ELR (cell line): ENCODE data around the gene OXA1L.
"Not testable (repeated sequence)": the region's sequence is repeated elsewhere in the genome, so short reads cannot be mapped to it uniquely, and the experiment has no call there.

ENCODE experiments used
- DNase-seq: peaks from one replicate; pipeline ENCODE4 v3.0.0-alpha.2; 2015; ENCODE audit warnings: low read depth

The OXA1L gene

DNA sequence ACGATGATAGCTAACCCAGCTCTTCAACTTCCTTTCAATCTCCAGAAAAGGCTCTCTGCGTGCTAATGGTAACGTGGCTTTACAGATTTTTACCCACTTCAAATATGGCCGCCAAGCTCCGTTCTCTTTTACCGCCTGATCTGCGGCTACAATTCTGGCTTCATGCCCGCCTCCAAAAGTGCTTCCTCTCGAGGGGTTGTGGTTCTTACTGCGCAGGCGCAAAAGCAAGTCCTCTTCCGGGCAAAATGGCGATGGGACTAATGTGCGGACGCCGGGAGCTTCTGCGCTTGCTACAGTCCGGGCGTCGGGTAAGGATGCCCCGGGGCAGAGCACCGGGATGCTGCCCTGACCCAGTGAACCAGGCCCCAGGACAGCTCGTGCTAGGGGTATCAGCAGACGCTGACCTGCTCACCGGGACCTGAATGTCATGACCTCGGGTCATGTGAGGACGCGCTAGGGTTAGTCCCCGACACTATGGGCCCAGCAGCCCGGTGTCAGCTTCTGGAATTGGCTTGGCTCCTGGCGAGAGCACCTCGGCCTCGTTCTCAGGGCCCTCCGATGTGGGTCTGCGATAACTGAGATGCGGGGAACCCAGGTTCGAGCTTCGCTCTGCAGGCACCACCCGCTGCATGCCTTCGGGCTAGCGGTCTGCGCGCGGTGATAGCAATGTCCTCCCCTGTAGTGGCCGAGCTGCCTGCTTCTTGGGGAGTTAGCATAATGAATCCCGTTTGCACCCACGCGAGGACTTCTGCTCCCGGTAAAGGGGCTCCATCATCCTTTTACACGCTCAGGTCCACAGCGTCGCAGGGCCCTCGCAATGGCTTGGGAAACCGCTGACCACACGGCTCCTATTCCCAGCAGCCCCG is at the start of gene OXA1L:
TSS of gene OXA1L (plus strand) at position 232 of the 866 bp plus-strand sequence. CDS start at position 246, 14 bp downstream.
- DNase-seq: peak; percentile 98

DNA sequence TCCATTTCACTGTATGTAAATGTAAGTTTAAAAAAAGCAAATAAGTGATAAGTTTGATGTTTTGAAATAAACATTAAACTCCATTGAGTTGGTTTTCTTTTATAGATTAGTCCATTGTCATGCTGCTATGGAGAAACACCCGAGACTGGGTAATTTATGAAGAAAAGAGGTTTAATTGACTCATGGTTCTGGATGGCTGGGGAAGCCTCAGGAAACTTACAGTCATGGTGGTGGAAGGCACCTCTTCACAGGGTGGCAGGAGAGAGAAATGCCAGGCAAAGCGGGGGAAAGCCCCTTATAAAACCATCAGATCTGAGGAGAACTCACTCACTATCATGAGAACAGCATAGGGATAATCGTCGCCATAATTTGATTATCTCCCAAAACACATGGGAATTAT is 48.4 kb upstream of the OXA1L start:
- DNase-seq: no peak

DNA sequence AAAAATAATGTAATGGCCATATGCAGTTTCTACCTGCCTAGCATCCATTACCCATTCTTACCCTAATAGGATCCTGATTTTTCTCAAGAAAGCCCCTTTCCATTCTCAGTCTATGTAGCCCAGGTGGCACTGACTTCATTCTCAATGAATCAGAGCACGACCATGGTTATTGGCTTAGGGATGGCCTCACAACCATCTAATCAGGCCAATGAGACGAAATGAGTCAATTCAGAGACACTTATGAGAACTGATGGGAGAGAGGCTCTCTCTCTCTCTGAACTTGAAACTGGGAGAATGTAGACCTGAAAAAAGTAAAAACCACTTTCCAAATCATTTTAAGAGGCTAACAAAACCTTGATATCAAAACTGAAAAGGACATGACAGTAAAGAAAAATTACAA is 45.3 kb upstream of the OXA1L start:
- DNase-seq: no peak

DNA sequence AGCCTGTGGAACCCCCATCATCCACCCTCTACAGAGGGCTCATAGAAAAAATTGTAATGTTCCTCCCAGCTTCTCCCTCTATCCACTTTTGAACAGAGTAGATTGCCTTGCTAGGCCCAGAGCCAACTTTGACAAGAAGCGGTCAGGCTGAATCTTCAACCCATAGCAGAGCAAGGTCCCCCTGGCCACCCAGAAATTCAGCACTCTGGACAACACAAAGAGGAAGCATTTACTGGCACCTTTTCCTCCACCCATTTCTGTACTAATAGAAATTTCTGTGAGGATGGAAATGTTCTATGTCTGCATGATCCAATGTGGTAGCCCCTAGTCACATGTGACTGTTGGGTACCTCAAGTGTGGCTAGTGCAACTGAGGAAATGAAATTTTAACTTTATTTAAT is 42.7 kb upstream of the OXA1L start:
- no peak for DNase-seq

DNA sequence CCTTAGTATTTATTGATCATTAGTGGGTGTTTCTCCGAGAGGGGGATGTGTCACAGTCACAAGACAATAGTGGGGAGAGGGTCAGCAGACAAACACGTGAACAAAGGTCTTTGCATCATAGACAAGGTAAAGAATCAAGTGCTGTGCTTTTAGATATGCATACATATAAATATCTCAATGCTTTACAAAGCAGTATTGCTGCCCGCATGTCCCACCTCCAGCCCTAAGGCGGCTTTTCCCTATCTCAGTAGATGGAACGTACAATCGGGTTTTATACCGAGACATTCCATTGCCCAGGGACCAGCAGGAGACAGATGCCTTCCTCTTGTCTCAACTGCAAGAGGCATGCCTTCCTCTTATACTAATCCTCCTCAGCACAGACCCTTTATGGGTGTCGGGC is 41.6 kb upstream of the OXA1L start:
- DNase-seq: not testable (repeated sequence)

DNA sequence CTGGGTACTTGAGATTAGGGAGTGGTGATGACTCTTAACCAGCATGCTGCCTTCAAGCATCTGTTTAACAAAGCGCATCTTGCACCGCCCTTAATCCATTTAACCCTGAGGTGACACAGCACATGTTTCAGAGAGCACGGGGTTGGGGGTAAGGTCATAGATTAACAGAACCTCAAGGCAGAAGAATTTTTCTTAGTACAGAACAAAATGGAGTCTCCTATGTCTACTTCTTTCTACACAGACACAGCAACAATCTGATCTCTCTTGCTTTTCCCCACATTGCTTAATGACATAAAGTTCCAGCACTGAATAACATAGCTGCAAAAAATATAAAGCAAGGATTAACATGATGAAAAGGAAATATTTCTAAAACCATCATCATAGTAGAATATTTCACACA is 41.1 kb upstream of the OXA1L start:
- not testable (repeated sequence) for DNase-seq

DNA sequence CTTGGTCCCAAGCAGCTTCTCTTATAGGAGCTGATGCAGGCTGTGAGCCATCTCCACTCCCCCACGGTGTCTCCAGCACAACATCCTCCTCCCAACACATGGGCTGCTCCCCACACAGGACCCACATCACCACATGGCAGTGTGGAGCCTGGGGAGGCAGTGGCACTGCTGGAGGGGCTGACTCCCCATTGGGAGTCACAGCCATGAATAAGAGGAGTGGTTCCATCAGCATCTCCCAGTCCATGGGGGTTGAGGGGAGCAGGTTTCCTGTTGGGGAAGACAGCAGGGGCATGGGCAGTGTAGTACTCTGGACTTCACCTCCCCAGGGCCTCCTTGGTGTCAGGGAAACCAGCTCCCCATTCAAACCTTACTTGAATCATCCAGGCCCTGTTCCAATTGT is 40.5 kb upstream of the OXA1L start:
- DNase-seq: no peak

DNA sequence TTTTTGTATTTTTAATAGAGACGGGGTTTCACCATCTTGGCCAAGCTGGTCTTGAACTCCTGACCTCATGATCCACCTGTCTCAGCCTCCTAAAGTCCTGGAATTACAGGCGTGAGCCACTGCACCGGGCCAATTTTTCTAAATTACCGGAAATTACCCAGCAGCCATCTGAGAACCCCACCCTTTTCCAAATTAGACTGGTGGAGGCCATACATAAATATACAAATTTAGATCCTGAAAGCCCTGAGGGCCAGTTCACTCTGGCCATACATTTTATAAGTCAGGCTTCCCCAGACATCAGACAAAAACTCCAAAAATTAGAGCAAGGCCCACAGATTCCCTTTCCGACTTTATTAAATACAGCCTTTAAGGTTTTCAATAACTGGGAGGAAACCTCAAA is 34.4 kb upstream of the OXA1L start:
- not testable (repeated sequence) for DNase-seq

DNA sequence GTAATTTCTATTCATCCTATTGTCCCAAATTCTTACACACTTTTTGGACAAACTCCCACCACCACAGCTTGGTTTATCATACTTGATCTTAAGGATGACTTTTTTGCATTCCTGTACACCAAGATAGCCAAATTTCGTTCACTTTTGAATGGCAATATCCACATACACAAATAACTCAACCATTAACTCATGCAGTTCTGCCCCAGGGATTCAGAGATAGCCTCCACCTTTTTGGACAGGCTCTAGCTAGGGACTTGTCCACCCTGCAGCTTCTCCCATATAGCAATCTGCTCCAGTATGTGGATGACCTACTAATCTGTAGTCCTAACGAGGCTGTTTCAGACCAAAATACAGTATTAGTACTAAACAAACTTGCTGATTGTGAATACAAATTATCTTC is 32.7 kb upstream of the OXA1L start:
- DNase-seq: no peak

DNA sequence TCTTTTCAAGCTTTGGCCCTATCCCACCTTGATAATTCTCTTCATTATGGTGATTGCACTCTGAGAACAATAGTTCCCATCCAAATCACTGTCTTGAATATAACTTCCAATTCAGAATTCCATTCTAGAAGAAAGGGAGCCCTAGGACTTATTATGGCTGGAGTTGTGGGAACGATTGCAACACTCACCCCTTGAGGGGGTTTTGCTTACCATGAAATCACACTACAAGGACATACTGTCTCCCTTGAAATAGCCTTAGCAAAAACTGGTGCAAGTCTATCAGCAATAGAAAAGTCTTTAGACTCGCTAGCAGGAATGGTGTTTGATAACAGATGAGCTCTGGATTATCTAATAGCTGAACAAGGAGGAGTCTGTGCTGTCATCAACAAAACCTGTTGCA is 31.4 kb upstream of the OXA1L start:
- no peak for DNase-seq

DNA sequence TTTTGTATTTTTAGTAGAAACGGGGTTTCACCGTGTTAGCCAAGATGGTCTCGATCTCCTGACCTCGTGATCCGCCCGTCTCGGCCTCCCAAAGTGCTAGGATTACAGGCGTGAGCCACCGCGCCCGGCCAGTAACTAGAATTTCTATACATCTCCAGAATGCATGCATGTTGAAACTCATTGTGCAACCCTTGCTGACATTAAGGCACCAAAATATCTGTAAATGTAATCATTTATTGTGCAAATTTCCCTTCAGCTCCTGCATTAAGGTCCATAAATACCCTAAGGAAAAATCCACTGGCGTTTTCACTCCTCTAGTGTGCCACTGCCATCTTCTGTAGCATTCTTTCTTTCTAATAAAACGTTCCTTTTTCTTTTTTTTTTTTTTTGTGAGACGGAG is 30.1 kb upstream of the OXA1L start:
- not testable (repeated sequence) for DNase-seq

DNA sequence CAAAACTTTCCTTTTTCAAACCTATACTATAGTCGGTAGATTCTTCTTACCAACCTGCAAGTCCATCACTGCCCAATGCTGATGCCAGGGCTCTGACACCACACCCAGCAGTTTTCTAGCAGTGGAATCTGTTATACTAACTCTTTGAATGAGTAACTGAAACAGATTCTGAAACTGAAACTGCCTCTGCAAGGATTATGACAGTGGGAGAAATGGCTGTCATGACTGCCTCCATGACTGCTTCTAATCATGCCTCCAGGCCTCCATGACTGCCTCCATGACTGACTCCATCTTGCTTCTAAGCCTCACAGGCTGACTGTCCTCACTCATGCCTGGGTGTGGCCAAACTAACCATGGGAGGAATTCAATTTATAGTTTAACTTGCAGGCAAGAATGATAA is 29.4 kb upstream of the OXA1L start:
- peak; percentile 17 for DNase-seq

DNA sequence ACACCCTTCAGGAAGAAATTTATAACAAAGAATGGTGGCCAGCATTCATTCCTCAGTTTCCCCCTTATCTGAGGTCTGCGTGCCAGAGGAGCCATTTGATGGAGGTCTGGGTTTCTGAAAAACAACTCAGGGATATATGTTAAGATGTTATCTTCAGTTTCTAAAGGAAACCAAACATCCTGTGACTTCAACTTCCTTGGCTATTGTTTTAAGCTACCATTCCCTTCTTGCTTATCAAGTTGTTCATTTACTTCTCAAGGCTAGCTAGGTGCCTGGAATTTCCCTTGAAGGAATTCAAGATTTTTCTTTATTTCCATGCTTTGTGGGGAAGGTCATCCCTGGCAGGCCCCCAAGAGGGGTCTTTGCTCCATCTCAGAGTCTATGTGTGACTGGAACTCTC is 27.1 kb upstream of the OXA1L start:
- DNase-seq: no peak

DNA sequence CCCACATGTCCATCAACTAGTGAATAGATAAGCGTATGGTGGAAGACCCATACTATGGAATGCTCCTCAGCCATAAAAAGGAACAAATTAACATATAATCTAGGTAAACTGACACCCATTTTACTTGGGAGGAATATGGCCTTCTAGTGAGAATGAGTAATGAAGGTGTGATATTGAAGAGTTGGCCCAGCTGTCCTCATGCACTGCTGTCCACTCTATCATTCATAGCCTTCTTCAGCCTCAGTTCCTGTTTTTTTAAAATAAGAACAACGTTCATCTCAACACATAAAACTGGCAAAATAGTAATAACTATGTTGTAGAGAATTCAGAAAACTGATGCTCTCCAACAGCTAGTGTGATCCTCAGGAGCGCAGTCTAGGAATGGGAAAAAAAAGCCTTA is 26.5 kb upstream of the OXA1L start:
- DNase-seq: no peak

DNA sequence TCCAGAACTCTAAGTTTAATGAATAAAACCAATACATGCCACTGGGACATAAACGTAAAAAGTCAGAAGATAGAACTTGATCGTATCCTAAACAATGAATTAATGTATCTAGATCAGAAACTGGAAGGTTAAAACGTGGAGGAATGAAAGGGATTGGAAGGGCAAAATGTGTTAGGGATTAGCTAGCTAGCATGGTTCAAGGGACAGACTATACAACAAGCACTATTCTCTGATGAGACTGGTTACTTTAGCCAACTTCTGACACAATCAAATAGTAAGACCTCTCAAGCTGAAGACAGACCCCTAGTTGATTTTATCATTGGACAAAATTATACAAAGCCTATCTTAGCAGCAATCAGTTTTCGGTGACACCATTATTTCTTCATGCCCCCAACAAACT is 18.7 kb upstream of the OXA1L start:
- no peak for DNase-seq

DNA sequence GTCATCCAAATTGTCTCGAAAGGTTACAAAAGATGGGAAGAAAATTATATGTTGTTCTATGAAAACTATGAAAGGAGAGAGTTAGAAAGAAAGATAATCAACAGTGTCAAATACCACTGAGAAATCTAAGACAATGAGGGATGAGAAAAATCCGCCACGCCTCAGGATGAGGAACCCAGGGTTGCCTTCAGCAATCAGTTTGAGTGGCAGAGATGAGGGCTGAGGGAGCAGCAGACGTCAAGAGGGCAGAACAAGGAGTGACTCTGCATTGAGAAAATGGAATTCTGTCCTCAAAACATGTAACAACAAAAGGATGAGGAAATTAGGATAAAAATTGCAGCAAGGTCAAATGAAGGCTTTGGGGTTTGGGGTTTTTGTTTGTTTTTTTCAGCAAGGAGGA is 18.3 kb upstream of the OXA1L start:
- DNase-seq: no peak

DNA sequence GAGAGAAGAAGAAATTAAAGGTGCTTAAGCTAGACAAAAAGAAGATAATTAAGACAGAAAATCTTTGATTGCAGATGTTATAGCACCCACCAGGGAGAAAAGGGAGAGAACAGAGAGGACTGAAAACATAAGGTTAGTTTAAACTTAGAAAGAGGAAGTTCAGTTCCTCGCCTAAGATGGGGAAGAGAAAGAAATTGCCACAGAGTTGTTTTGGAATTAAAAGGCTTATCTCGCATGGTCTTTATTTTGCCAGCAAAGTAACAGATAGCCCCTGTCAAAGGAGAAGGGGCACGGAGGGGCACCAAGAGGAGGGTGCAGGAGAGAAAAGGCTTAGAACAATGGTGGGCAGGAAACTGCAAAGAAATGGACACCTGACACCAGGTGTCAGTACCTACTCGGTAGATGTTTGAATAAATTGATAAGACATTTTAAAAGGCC is 17.8 kb upstream of the OXA1L start:
- DNase-seq: no peak

DNA sequence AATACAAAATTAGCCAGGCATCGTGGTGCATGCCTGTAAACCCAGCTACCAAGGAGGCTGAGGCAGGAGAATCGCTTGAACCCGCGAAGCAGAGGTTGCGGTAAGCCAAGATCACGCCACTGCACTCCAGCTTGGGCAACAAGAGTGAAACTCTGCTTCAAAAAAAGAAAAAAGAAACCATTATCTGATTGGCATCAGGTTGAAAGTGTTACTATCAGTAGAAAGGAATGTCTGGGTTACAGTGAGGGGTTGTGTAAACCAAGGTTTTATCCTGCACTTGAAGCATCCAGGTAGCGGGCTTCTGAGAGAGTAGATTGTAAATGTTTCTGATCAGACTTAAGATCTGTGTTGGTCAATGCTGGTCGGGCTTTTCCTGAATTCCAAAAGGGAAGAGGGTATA is 14.1 kb upstream of the OXA1L start:
- DNase-seq: no peak

DNA sequence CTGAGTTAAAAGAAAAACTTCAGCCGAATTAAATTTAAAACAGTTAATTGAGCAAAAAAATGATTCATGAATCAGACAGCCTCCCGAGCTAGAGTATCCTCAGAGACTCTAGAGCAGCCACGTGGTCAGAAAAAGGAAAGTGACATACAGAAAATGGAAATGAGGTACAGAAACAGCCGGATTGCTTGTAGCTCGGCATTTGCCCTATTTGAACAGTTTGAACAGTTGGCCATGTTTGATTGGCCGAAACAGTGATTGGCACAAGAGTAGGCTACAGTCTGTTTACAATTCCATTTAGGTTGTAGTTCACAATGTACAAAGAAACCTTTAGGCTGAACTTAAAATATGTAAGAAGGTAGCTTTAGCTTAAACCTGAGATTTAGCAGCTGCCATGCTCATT is 12.9 kb upstream of the OXA1L start:
- DNase-seq: peak; percentile 13

DNA sequence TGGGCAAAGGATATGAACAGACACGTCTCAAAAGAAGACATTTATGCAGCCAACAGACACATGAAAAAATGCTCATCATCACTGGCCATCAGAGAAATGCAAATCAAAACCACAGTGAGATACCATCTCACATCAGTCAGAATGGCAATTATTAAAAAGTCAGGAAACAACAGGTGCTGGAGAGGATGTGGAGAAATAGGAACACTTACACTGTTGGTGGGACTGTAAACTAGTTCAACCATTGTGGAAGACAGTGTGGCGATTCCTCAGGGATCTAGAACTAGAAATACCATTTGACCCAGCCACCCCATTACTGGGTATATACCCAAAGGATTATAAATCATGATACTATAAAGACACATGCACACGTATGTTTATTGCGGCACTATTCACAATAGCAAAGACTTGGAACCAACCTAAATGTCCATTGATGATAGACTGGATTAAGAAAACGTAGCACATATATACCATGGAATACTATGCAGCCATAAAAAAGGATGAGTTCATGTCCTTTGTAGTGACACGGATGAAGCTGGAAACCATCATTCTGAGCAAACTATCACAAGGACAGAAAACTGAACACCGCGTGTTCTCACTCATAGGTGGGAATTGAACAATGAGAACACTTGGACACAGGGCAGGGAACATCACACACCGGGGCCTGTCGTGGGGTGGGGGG is 8.4 kb upstream of the OXA1L start:
- DNase-seq: not testable (repeated sequence)

DNA sequence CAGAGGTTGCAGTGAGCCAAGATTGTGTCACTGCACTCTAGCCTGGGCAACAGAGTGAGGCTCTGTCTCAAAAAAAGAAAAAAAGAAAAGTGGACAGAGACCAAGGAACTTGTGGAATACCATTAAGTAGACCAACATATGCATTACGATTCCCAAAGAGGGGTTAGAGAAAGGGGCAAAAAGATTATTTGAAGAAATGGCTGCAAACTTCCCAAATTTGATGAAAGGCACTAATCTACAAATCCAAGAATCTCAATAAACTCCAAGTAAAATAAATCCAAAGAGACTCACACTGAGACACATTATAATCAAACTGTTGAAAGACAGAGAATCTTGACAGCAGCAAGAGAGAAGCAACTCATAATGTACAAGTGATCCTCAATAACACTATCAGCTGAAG is 4.8 kb upstream of the OXA1L start:
- no peak for DNase-seq

DNA sequence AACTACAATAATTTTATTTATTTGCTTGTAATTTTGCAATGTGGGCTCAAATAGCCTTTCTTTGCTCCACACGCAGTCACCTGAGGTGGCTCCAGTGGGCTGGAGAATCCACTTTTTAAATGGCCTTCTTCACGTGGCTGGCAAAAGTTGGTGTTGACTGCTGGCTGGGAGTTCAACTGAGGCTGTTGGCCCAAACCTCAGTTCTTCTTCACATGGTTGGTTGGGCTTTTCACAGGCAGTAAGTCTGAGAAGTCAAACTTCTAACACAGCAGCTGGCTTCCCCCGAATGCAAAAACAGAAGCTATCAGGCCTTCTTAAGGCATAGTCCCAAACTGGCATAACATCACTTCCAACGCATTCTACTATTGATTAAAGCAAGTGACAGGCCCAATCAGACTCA is 2.1 kb upstream of the OXA1L start:
- DNase-seq: no peak

DNA sequence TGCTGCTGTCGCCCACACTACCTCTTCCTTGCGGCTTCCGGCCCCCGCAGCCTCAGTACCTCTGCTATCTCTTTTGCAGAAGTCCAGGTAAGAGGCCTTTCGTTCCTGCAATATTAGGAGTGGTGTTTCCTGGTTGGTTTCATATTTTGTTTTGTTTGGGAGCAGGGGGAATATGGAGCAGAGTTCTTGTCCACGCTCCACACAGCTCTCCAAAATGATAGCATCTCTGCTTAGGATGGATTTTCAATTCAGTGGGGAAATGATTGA is 768 bp downstream of the OXA1L start:
- no peak for DNase-seq

DNA sequence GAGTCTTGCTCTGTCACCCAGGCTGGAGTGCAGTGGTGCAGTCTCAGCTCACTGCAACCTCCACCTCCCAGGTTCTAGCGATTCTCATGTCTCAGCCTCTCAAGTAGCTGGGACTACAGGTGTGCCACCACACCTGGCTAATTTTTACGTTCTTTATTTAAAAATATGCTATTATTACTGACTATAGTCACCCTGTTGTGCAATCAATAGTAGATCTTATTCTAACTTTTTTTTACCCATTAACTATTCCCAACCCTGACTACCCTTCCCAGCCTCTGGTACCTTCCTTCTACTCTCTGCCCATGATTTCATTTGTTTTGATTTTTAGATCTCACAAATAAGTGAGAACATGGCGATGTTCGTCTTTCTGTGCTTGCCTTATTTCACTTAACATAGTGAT is 2.5 kb downstream of the OXA1L start:
- DNase-seq: no peak
